ENCODE measurements around the gene TECTB. TPM values are rescaled to one million over a fixed set of nuclear protein-coding genes. Genes with fewer than 3 reads are reported as not detected.

Gene TECTB
- total RNA-seq, 4 donors from 2014 or later = not detected

DNA sequence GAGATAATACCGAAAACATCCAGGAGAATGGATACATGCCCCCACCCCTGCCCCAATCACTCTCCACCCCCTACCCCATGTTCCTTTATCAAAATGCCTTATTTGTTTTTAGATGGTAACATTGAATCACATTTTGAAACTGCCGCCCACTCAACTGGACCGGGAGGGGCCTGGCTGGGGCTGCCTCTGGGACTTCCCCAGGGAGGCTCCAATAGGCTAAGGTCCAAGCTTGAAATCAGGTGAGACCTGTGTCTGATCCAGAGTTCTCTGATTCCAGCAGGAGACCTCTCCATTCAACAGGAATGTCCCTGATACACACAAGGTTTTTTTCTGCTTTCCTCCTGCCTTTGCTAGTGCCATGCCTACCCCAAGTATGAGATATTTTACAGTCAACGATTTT, 47.0 kb downstream of the TECTB start:
- no peak for ATAC-seq
- H3K36me3 ChIP-seq = no peaks in the 10 kb centered on the region
- no peak overlapping the region for H3K27ac ChIP-seq
- no peaks in the 10 kb centered on the region for H3K9me3 ChIP-seq
- TF ChIP-seq CTCF (IDR thresholded peaks at IDR 0.05 in 4 of 5, conservative IDR thresholded peaks at IDR 0.05 in 1 of 5) (no peak), POLR2A (IDR thresholded peaks at IDR 0.05) (no peak)
- no peaks in the 10 kb centered on the region for H3K27me3 ChIP-seq
- no peak for DNase-seq
- H3K4me3 ChIP-seq = no peak overlapping the region
- intact Hi-C loops (cut with DNase I; ENCODE audit: low total_unique reads) = no loop called here
- in situ Hi-C loops (cut with MboI; ENCODE audit: low sequenced_read_pairs in 4 of 4) = no loop called here
- H3K4me1 ChIP-seq = no peaks in the 10 kb centered on the region

DNA sequence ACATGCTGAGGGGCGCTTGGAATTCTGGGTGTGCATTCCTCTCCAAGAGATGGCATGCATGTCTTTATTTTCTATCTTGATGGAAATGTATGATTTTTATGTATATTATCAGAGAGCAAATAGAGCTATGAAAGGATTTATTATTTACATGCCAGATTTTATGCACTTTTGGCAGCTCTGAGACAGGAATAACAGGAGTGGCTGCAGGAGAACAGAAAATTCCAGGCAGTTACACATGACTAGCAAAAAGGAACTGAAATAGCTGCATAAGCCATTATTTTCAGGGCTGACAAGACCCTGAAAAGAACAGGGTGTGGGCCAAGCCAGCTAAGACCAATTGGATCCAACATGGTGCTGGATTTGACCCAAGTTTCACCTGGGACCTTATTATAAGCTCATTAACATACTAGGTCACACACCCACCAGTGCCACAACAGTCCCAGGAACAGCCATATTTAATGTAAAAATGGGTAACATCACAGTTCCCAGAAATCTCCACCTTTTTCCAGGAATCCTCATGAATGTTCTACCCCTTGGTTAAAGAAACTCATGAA, 47.5 kb downstream of the TECTB start:
- Histone ChIP-seq H3K4me3 (no peak overlapping the region), H3K4me1 (no peaks in the 10 kb centered on the region), H3K9me3 (no peaks in the 10 kb centered on the region), H3K27ac (no peak overlapping the region), H3K36me3 (no peaks in the 10 kb centered on the region), H3K27me3 (no peaks in the 10 kb centered on the region)
- intact Hi-C loops (cut with DNase I; ENCODE audit: low total_unique reads) = no loop called here
- DNase-seq (no peak), ATAC-seq (no peak)
- in situ Hi-C loops (cut with MboI; ENCODE audit: low sequenced_read_pairs in 4 of 4) = no loop called here
- no peak for TF ChIP-seq CTCF (IDR thresholded peaks at IDR 0.05 in 4 of 5, conservative IDR thresholded peaks at IDR 0.05 in 1 of 5)
- no peak for TF ChIP-seq POLR2A (IDR thresholded peaks at IDR 0.05)

DNA sequence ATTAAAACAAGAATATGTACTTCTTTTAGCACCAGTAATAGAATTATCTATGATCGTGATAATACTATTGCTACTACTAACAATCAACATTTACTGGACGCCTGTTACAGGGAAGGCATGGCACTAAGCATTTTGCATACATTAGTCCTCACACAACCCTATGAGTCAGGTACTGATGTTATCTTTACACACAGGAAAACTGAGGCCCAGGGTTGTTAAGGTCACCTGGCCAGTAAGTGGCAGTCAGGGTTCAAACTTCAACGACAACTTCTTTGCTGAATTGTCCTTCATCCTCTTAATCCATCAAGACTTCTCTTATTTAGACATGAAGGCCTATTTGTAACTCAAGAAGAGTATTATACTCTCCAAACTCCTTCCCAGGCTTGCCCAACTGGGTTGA, 48.8 kb downstream of the TECTB start:
- Histone ChIP-seq H3K27ac (no peak overlapping the region), H3K4me1 (no peaks in the 10 kb centered on the region), H3K36me3 (no peaks in the 10 kb centered on the region), H3K4me3 (no peak overlapping the region), H3K9me3 (no peaks in the 10 kb centered on the region), H3K27me3 (no peaks in the 10 kb centered on the region)
- TF ChIP-seq CTCF (IDR thresholded peaks at IDR 0.05 in 4 of 5, conservative IDR thresholded peaks at IDR 0.05 in 1 of 5) (no peak), POLR2A (IDR thresholded peaks at IDR 0.05) (no peak)
- in situ Hi-C loops (cut with MboI; ENCODE audit: low sequenced_read_pairs in 4 of 4) (no loop called here), intact Hi-C loops (cut with DNase I; ENCODE audit: low total_unique reads) (no loop called here)
- ATAC-seq (no peak), DNase-seq (no peak)

DNA sequence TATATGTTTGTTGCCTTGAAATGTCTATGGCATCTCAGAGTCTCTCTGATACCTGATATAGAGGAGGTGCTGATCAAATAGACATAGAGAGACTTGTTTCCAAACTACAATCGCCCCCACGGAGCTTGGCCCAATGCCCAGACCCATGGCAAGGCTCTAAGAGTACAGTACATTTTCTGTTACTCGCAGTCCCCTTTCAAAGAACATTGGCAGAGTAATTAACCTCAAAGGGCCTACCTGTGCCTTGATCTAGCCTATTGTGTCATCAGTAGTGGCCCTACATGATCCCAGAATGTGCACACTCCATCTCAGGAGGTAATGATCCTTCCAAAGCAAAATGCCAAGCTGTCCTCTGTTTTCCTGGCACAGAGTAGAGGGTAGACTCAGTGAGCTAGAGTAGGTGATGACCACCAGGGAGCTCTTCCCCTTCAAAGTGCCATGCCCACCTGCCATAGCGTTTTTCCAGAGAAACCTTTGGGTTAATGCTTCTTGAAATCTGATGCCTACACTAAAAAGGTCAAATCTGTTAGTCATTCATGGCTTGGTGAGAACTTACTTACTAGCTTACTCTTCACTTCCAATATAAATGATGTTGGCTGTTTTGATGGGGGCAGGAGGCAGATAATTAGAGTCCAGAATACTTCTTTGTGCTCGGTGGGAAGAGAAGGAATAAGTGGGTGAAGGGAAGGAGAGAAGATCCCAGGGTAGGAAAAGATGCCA, 49.5 kb downstream of the TECTB start:
- no peaks in the 10 kb centered on the region for H3K4me1 ChIP-seq
- H3K9me3 ChIP-seq = no peaks in the 10 kb centered on the region
- H3K27ac ChIP-seq = no peak overlapping the region
- H3K36me3 ChIP-seq = no peaks in the 10 kb centered on the region
- no peaks in the 10 kb centered on the region for H3K27me3 ChIP-seq
- ATAC-seq = no peak
- intact Hi-C loops (cut with DNase I; ENCODE audit: low total_unique reads) (no loop called here), in situ Hi-C loops (cut with MboI; ENCODE audit: low sequenced_read_pairs in 4 of 4) (no loop called here)
- no peak for TF ChIP-seq POLR2A (IDR thresholded peaks at IDR 0.05)
- TF ChIP-seq CTCF (IDR thresholded peaks at IDR 0.05 in 4 of 5, conservative IDR thresholded peaks at IDR 0.05 in 1 of 5) = no peak
- no peak for DNase-seq
- H3K4me3 ChIP-seq = no peak overlapping the region
